Hypothalamus (tissue), 51 donors: ENCODE results near the gene HSDL2.
A peak's percentile ranks its signal among the peaks of the same experiment; 100 is the strongest.
"Not testable (repeated sequence)": the region's sequence is repeated elsewhere in the genome, so short reads cannot be mapped to it uniquely, and the experiment has no call there.

ENCODE experiments used
- DNase-seq, 51 donors: peaks; one replicate each; lab custom pipeline; 2025; lab: John Stamatoyannopoulos, UW

The HSDL2 gene

GRCh38 chr9:112365257-112365656, 14.7 kb upstream of the HSDL2 start:
- DNase-seq = not testable (repeated sequence)

- DNase-seq = no peak
These were observed 13.3 kb upstream of the HSDL2 start for GRCh38 chr9:112366591-112366990.

- no peak for DNase-seq
These were observed 12.4 kb upstream of the HSDL2 start for GRCh38 chr9:112367465-112367864.

GRCh38 chr9:112369817-112370216, 10.1 kb upstream of the HSDL2 start:
- DNase-seq = no peak

GRCh38 chr9:112371060-112371459, 8.8 kb upstream of the HSDL2 start:
- DNase-seq = no peak

GRCh38 chr9:112373666-112374065, 6.2 kb upstream of the HSDL2 start:
- DNase-seq = not testable (repeated sequence)

GRCh38 chr9:112374232-112374631, 5.7 kb upstream of the HSDL2 start:
- DNase-seq = not testable (repeated sequence)

- DNase-seq = no peak
These were observed 4.5 kb upstream of the HSDL2 start for GRCh38 chr9:112375361-112375760.

GRCh38 chr9:112377087-112377486, 2.8 kb upstream of the HSDL2 start:
- DNase-seq = no peak

GRCh38 chr9:112377684-112378327, 2.1 kb upstream of the HSDL2 start:
- DNase-seq = no peak

- peak in 7 of 51 donors; percentile 0 to 17 (median 4) for DNase-seq
These were observed 1.4 kb upstream of the HSDL2 start for GRCh38 chr9:112378328-112379176.

GRCh38 chr9:112379177-112380101, 469 bp upstream of the HSDL2 start:
- peak; percentile 84 to 100 (median 97) for DNase-seq

- no peak for DNase-seq
These were observed 915 bp downstream of the HSDL2 start for GRCh38 chr9:112380825-112381221.

GRCh38 chr9:112382066-112382465, 2.2 kb downstream of the HSDL2 start:
- no peak for DNase-seq

- no peak for DNase-seq
These were observed 2.8 kb downstream of the HSDL2 start for GRCh38 chr9:112382501-112383364.

- no peak for DNase-seq
These were observed 4.3 kb downstream of the HSDL2 start for GRCh38 chr9:112384219-112384618.

GRCh38 chr9:112384690-112385089, 4.8 kb downstream of the HSDL2 start:
- no peak for DNase-seq

GRCh38 chr9:112387115-112387514, 7.2 kb downstream of the HSDL2 start:
- no peak for DNase-seq

- DNase-seq = not testable (repeated sequence)
These were observed 10.0 kb downstream of the HSDL2 start for GRCh38 chr9:112389897-112390296.
